ENCODE measurements around the gene GPX7. TPM values are rescaled to one million over a fixed set of nuclear protein-coding genes. Genes with fewer than 3 reads are reported as not detected.

Gene GPX7
- polyA plus RNA-seq, 1 donor from 2014 or later, result 1.3 TPM

GRCh38 chr1:52629667-52630066 is 27.5 kb downstream of the GPX7 start:
- Histone ChIP-seq H3K9me3 (ENCODE audit: low read length) (no peaks in the 10 kb centered on the region), H3K27ac (ENCODE audit: low read length) (no peak overlapping the region), H3K9ac (ENCODE audit: low read length) (no peak overlapping the region), H3K9me2 (ENCODE audit: insufficient read depth, low read length) (no peaks in the 10 kb centered on the region), H4K20me1 (ENCODE audit: insufficient read depth) (no peaks in the 10 kb centered on the region), H3F3A (ENCODE audit: insufficient read depth, low read length, poor library complexity, severe bottlenecking) (no peaks in the 10 kb centered on the region), H3K27me3 (ENCODE audit: insufficient read depth, low read depth, low read length) (peaks cover 24% of the 10 kb centered on the region), H2AFZ (ENCODE audit: low read depth, low read length) (no peak overlapping the region), H3K36me3 (ENCODE audit: insufficient read depth, low read length) (no peaks in the 10 kb centered on the region), H3K79me2 (replicated peaks; ENCODE audit: insufficient read depth, low read length) (no peaks in the 10 kb centered on the region), H3K4me2 (ENCODE audit: low read length) (no peak overlapping the region), H3K4me3 (ENCODE audit: low read length) (no peak overlapping the region)
- TF ChIP-seq TAF1 (IDR thresholded peaks at IDR 0.05; ENCODE audit: low read depth), result no peak
- TF ChIP-seq EZH2 (IDR thresholded peaks at IDR 0.05; ENCODE audit: borderline replicate concordance, insufficient read depth, low read length, poor library complexity, severe bottlenecking), result no peak
- TF ChIP-seq SMC3 (conservative IDR thresholded peaks at IDR 0.05; ENCODE audit: poor library complexity), result no peak
- TF ChIP-seq RAD21 (conservative IDR thresholded peaks at IDR 0.05), result no peak
- no peak for TF ChIP-seq EP300 (conservative IDR thresholded peaks at IDR 0.05; ENCODE audit: poor library complexity, severe bottlenecking)

- no peaks in the 10 kb centered on the region for H3K9me2 ChIP-seq (ENCODE audit: insufficient read depth, low read length)
- H3K9ac ChIP-seq (ENCODE audit: low read length), result no peak overlapping the region
- H3F3A ChIP-seq (ENCODE audit: insufficient read depth, low read length, poor library complexity, severe bottlenecking), result no peaks in the 10 kb centered on the region
- no peaks in the 10 kb centered on the region for H3K36me3 ChIP-seq (ENCODE audit: insufficient read depth, low read length)
- no peak overlapping the region for H3K4me2 ChIP-seq (ENCODE audit: low read length)
- peaks cover 24% of the 10 kb centered on the region for H3K27me3 ChIP-seq (ENCODE audit: insufficient read depth, low read depth, low read length)
- H3K27ac ChIP-seq (ENCODE audit: low read length), result no peak overlapping the region
- no peaks in the 10 kb centered on the region for H3K9me3 ChIP-seq (ENCODE audit: low read length)
- TF ChIP-seq CTCF (IDR thresholded peaks at IDR 0.05; ENCODE audit: poor library complexity, severe bottlenecking) (no peak), MXI1 (conservative IDR thresholded peaks at IDR 0.05; ENCODE audit: poor library complexity, severe bottlenecking) (no peak)
- no peak overlapping the region for H2AFZ ChIP-seq (ENCODE audit: low read depth, low read length)
- H4K20me1 ChIP-seq (ENCODE audit: insufficient read depth), result no peaks in the 10 kb centered on the region
- H3K79me2 ChIP-seq (replicated peaks; ENCODE audit: insufficient read depth, low read length), result no peaks in the 10 kb centered on the region
- no peak overlapping the region for H3K4me3 ChIP-seq (ENCODE audit: low read length)
Measured at GRCh38 chr1:52631759-52632331, 29.7 kb downstream of the GPX7 start.

GRCh38 chr1:52632732-52633290 is 30.6 kb downstream of the GPX7 start, which contains the start of gene SHISAL2A:
Gene SHISAL2A (plus strand): TSS chr1:52633168. CDS start chr1:52633494, 326 bp downstream.
- Histone ChIP-seq H4K20me1 (ENCODE audit: insufficient read depth) (no peaks in the 10 kb centered on the region), H3F3A (ENCODE audit: insufficient read depth, low read length, poor library complexity, severe bottlenecking) (no peaks in the 10 kb centered on the region), H3K36me3 (ENCODE audit: insufficient read depth, low read length) (no peaks in the 10 kb centered on the region), H3K79me2 (replicated peaks; ENCODE audit: insufficient read depth, low read length) (no peaks in the 10 kb centered on the region), H3K27ac (ENCODE audit: low read length) (no peak within 1 kb of the TSS), H3K27me3 (ENCODE audit: insufficient read depth, low read depth, low read length) (peaks cover 24% of the 10 kb centered on the region), H2AFZ (ENCODE audit: low read depth, low read length) (no peak within 1 kb of the TSS), H3K4me2 (ENCODE audit: low read length) (no peak within 1 kb of the TSS), H3K9me2 (ENCODE audit: insufficient read depth, low read length) (no peaks in the 10 kb centered on the region), H3K9me3 (ENCODE audit: low read length) (no peaks in the 10 kb centered on the region), H3K4me3 (ENCODE audit: low read length) (peak within 1 kb of the TSS; percentile 56), H3K9ac (ENCODE audit: low read length) (peak within 1 kb of the TSS; percentile 23)
- TF ChIP-seq SMC3 (conservative IDR thresholded peaks at IDR 0.05; ENCODE audit: poor library complexity), result no peak
- no peak for TF ChIP-seq TAF1 (IDR thresholded peaks at IDR 0.05; ENCODE audit: low read depth)
- TF ChIP-seq REST (IDR thresholded peaks at IDR 0.05; ENCODE audit: borderline replicate concordance), result no peak
- TF ChIP-seq MXI1 (conservative IDR thresholded peaks at IDR 0.05; ENCODE audit: poor library complexity, severe bottlenecking), result no peak
- TF ChIP-seq EP300 (conservative IDR thresholded peaks at IDR 0.05; ENCODE audit: poor library complexity, severe bottlenecking), result no peak

Measured in neural cell (in vitro differentiated cells).